ENCODE results near the gene IL4. TPM values are rescaled to one million over a fixed set of nuclear protein-coding genes. Genes with fewer than 3 reads are reported as not detected.

Gene IL4
- total and polyA plus RNA-seq, 9 of the 15 experiments (the other 6 are each of a cell fraction or from before 2014, with no cell fraction given): 0.22 to 0.62 TPM; not detected in 7

DNA sequence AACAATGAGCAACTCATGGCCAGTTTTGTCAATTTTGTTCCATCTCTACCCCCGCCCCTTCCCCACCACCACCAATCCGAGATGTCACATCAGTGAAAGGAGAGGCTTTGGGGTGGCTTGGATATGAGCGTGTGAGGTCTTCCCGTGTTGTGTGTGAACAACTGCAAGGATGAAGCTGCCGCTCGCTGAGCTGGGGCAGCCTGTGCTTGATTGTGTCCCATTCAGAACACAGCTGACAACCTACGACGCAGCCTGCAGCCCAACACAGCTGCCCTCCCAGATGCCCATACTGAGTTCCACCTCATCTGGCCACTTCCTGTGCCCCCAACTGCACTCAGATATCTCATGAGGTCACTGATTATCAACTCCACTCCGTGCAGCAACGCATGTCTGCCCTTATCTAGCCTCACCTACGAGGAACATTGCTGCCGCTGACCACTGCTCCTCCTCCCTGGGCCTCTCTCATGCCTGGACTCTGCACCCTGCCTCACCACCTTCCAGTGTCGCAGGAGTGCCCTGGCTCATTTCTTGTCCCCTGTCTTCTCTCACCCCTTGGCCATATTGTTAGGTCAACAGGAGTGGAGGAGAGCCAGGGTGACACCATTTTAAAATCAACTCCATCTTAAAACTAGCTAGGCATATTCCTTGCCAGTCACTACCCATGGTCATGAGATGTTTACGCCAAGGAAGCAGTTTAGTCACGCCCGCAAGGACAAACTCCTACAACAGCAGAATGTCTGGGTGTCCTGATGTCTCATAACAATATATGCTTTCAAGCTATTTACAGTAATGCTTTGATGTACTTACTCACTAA, 7.3 kb upstream of the IL4 start (continued):
- TF ChIP-seq, protein P1, sequence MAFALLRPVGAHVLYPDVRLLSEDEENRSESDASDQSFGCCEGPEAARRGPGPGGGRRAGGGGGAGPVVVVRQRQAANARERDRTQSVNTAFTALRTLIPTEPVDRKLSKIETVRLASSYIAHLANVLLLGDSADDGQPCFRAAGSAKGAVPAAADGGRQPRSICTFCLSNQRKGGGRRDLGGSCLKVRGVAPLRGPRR (CRISPR knock-in tag; IDR thresholded peaks at IDR 0.05): peak; percentile 98
- TF ChIP-seq, protein P2, sequence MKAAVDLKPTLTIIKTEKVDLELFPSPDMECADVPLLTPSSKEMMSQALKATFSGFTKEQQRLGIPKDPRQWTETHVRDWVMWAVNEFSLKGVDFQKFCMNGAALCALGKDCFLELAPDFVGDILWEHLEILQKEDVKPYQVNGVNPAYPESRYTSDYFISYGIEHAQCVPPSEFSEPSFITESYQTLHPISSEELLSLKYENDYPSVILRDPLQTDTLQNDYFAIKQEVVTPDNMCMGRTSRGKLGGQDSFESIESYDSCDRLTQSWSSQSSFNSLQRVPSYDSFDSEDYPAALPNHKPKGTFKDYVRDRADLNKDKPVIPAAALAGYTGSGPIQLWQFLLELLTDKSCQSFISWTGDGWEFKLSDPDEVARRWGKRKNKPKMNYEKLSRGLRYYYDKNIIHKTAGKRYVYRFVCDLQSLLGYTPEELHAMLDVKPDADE (conservative IDR thresholded peaks at IDR 0.05; ENCODE audit: control insufficient read depth, low read depth, low read length): 0 out of 2 replicates have a peak, but pooled peaks have one; percentile 84
- peak; percentile 58 for TF ChIP-seq TCF3 (CRISPR knock-in tag; IDR thresholded peaks at IDR 0.05)
- TF ChIP-seq GTF2A2 (tag; IDR thresholded peaks at IDR 0.05): peak; percentile 91
- peak; percentile 97 for TF ChIP-seq SMAD4 (CRISPR knock-in tag; conservative IDR thresholded peaks at IDR 0.05)
- TF ChIP-seq KLF13 (tag; IDR thresholded peaks at IDR 0.05; ENCODE audit: borderline replicate concordance, low read depth): peak; percentile 76
- 0 out of 2 replicates have a peak, but pooled peaks have one; percentile 22 for TF ChIP-seq EHMT2 (IDR thresholded peaks at IDR 0.05)
- TF ChIP-seq ESRRB (CRISPR knock-in tag; IDR thresholded peaks at IDR 0.05; ENCODE audit: borderline replicate concordance): peak; percentile 77; the same call in 1 of the 2 replicates
- peak; percentile 92 for TF ChIP-seq ZNF41 (CRISPR knock-in tag; conservative IDR thresholded peaks at IDR 0.05)
- peak; percentile 81 for TF ChIP-seq GATAD2A (IDR thresholded peaks at IDR 0.05)
- TF ChIP-seq, protein P3, sequence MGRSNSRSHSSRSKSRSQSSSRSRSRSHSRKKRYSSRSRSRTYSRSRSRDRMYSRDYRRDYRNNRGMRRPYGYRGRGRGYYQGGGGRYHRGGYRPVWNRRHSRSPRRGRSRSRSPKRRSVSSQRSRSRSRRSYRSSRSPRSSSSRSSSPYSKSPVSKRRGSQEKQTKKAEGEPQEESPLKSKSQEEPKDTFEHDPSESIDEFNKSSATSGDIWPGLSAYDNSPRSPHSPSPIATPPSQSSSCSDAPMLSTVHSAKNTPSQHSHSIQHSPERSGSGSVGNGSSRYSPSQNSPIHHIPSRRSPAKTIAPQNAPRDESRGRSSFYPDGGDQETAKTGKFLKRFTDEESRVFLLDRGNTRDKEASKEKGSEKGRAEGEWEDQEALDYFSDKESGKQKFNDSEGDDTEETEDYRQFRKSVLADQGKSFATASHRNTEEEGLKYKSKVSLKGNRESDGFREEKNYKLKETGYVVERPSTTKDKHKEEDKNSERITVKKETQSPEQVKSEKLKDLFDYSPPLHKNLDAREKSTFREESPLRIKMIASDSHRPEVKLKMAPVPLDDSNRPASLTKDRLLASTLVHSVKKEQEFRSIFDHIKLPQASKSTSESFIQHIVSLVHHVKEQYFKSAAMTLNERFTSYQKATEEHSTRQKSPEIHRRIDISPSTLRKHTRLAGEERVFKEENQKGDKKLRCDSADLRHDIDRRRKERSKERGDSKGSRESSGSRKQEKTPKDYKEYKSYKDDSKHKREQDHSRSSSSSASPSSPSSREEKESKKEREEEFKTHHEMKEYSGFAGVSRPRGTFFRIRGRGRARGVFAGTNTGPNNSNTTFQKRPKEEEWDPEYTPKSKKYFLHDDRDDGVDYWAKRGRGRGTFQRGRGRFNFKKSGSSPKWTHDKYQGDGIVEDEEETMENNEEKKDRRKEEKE (IDR thresholded peaks at IDR 0.05; ENCODE audit: borderline replicate concordance in 1 of 2, control insufficient read depth in 1 of 2, low read depth in 2 of 2, low read length in 1 of 2): peak in 1 of 2 experiments; percentile 98; a peak in 2 of 4 replicates
- TF ChIP-seq, protein P4, sequence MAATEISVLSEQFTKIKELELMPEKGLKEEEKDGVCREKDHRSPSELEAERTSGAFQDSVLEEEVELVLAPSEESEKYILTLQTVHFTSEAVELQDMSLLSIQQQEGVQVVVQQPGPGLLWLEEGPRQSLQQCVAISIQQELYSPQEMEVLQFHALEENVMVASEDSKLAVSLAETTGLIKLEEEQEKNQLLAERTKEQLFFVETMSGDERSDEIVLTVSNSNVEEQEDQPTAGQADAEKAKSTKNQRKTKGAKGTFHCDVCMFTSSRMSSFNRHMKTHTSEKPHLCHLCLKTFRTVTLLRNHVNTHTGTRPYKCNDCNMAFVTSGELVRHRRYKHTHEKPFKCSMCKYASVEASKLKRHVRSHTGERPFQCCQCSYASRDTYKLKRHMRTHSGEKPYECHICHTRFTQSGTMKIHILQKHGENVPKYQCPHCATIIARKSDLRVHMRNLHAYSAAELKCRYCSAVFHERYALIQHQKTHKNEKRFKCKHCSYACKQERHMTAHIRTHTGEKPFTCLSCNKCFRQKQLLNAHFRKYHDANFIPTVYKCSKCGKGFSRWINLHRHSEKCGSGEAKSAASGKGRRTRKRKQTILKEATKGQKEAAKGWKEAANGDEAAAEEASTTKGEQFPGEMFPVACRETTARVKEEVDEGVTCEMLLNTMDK (IDR thresholded peaks at IDR 0.05; ENCODE audit: borderline replicate concordance, insufficient read depth, low read depth, low read length, poor library complexity, severe bottlenecking): no peak
- TF ChIP-seq, protein P5, sequence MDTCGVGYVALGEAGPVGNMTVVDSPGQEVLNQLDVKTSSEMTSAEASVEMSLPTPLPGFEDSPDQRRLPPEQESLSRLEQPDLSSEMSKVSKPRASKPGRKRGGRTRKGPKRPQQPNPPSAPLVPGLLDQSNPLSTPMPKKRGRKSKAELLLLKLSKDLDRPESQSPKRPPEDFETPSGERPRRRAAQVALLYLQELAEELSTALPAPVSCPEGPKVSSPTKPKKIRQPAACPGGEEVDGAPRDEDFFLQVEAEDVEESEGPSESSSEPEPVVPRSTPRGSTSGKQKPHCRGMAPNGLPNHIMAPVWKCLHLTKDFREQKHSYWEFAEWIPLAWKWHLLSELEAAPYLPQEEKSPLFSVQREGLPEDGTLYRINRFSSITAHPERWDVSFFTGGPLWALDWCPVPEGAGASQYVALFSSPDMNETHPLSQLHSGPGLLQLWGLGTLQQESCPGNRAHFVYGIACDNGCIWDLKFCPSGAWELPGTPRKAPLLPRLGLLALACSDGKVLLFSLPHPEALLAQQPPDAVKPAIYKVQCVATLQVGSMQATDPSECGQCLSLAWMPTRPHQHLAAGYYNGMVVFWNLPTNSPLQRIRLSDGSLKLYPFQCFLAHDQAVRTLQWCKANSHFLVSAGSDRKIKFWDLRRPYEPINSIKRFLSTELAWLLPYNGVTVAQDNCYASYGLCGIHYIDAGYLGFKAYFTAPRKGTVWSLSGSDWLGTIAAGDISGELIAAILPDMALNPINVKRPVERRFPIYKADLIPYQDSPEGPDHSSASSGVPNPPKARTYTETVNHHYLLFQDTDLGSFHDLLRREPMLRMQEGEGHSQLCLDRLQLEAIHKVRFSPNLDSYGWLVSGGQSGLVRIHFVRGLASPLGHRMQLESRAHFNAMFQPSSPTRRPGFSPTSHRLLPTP (IDR thresholded peaks at IDR 0.05; ENCODE audit: borderline replicate concordance, extremely low read depth, insufficient read length): no peak
- TF ChIP-seq, protein P6, sequence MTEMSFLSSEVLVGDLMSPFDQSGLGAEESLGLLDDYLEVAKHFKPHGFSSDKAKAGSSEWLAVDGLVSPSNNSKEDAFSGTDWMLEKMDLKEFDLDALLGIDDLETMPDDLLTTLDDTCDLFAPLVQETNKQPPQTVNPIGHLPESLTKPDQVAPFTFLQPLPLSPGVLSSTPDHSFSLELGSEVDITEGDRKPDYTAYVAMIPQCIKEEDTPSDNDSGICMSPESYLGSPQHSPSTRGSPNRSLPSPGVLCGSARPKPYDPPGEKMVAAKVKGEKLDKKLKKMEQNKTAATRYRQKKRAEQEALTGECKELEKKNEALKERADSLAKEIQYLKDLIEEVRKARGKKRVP (CRISPR knock-in tag; IDR thresholded peaks at IDR 0.05): peak; percentile 91

Measured in K562 (cell line).